ENCODE results near the gene MYO5C.

MYO5C gene

GRCh38 chr15:52162876-52163275 is 132.7 kb downstream of the MYO5C start:
- H3K36me3 ChIP-seq (ENCODE audit: control insufficient read depth, insufficient read depth, low read length, severe bottlenecking), result no peaks in the 10 kb centered on the region
- DNase-seq (ENCODE audit: low read depth), result no peak
- no peaks in the 10 kb centered on the region for H3K27me3 ChIP-seq (replicated peaks; ENCODE audit: control insufficient read depth, insufficient read depth, low read length)
- H3K4me3 ChIP-seq (ENCODE audit: low read length), result no peak overlapping the region
- no peak overlapping the region for H3K9ac ChIP-seq (ENCODE audit: low read length)
- no peaks in the 10 kb centered on the region for H3K9me3 ChIP-seq (ENCODE audit: control insufficient read depth, low read length)
- no peaks in the 10 kb centered on the region for H3K4me1 ChIP-seq (ENCODE audit: control insufficient read depth, insufficient read depth, low read length)

GRCh38 chr15:52162260-52162659 is 133.3 kb downstream of the MYO5C start:
- DNase-seq (ENCODE audit: low read depth), result peak; percentile 61
- Histone ChIP-seq H3K9me3 (ENCODE audit: control insufficient read depth, low read length) (no peaks in the 10 kb centered on the region), H3K9ac (ENCODE audit: low read length) (no peak overlapping the region), H3K4me3 (ENCODE audit: low read length) (no peak overlapping the region), H3K36me3 (ENCODE audit: control insufficient read depth, insufficient read depth, low read length, severe bottlenecking) (no peaks in the 10 kb centered on the region), H3K4me1 (ENCODE audit: control insufficient read depth, insufficient read depth, low read length) (no peaks in the 10 kb centered on the region), H3K27me3 (replicated peaks; ENCODE audit: control insufficient read depth, insufficient read depth, low read length) (no peaks in the 10 kb centered on the region)

DNA sequence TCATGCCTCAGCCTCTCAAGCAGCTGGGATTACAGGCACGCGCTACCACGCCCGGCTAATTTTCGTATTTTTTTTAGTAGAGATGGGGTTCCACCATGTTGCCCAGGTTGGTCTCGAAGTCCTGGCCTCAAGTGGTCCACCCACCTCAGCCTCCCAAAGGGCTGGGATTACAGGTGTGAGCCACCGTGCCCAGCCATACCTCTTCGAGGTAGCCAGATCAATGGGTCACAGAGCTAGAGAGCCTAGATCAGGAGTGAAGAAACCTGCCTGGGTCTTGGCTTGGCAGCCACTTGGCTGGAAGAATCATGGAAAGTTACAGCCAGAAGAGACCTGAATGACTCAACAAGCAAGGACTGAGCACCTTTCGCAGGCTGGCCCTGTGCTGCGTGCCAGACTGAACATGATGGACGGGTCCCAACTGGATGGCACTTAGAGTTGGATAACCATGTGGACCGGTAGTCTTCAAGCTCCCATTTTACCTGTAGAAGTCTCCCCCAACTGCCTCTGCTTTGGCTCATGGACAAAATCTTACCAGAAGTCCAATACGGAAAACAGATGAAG is 134.1 kb downstream of the MYO5C start:
- H3K27me3 ChIP-seq (replicated peaks; ENCODE audit: control insufficient read depth, insufficient read depth, low read length), result no peaks in the 10 kb centered on the region
- no peak overlapping the region for H3K4me3 ChIP-seq (ENCODE audit: low read length)
- DNase-seq (ENCODE audit: low read depth), result no peak
- no peaks in the 10 kb centered on the region for H3K9me3 ChIP-seq (ENCODE audit: control insufficient read depth, low read length)
- H3K9ac ChIP-seq (ENCODE audit: low read length), result no peak overlapping the region
- H3K4me1 ChIP-seq (ENCODE audit: control insufficient read depth, insufficient read depth, low read length), result no peaks in the 10 kb centered on the region
- H3K36me3 ChIP-seq (ENCODE audit: control insufficient read depth, insufficient read depth, low read length, severe bottlenecking), result no peaks in the 10 kb centered on the region

- Histone ChIP-seq H3K9ac (ENCODE audit: low read length) (no peak overlapping the region), H3K36me3 (ENCODE audit: control insufficient read depth, insufficient read depth, low read length, severe bottlenecking) (no peaks in the 10 kb centered on the region), H3K4me3 (ENCODE audit: low read length) (no peak overlapping the region), H3K4me1 (ENCODE audit: control insufficient read depth, insufficient read depth, low read length) (peaks cover 11% of the 10 kb centered on the region), H3K9me3 (ENCODE audit: control insufficient read depth, low read length) (no peaks in the 10 kb centered on the region), H3K27me3 (replicated peaks; ENCODE audit: control insufficient read depth, insufficient read depth, low read length) (no peaks in the 10 kb centered on the region)
- DNase-seq (ENCODE audit: low read depth), result no peak
Measured at GRCh38 chr15:52159645-52160044, 136.0 kb downstream of the MYO5C start.

DNA sequence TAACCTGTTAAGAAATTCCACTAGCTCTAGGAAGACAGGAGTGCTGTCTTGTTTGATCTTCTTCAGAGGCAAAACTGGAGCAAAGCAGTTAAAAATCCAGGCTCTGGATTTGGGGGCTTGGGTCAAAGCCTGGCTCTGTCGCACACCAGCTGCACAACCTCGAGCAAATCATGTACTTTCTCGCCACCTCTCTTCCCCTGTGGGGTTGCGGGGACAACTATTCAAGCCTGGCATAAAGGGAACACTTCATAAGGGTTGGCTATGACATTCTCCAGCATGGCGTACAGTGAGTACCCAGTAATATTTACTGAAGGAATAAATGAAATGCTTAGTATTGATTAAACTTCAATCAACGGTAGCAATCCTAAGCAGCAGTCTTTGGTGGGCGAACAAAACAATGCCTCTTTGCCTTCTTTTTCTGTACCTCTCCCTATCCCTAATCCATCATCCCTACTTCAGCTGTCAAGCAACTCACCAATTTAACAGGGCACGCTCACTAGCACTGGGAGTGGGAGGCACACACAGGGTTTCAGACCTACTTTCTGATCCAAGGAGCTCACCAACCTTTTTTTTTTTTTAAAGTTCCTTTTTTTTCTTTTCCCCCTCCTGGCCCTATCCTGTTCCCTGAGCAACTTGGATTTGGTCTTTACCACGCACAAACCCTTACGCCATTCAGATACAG is 137.4 kb downstream of the MYO5C start:
- H3K27me3 ChIP-seq (replicated peaks; ENCODE audit: control insufficient read depth, insufficient read depth, low read length), result no peaks in the 10 kb centered on the region
- H3K4me3 ChIP-seq (ENCODE audit: low read length), result no peak overlapping the region
- peaks cover 11% of the 10 kb centered on the region for H3K4me1 ChIP-seq (ENCODE audit: control insufficient read depth, insufficient read depth, low read length)
- no peaks in the 10 kb centered on the region for H3K36me3 ChIP-seq (ENCODE audit: control insufficient read depth, insufficient read depth, low read length, severe bottlenecking)
- no peak for DNase-seq (ENCODE audit: low read depth)
- no peaks in the 10 kb centered on the region for H3K9me3 ChIP-seq (ENCODE audit: control insufficient read depth, low read length)
- H3K9ac ChIP-seq (ENCODE audit: low read length), result no peak overlapping the region

GRCh38 chr15:52155878-52156277 is 139.7 kb downstream of the MYO5C start:
- H3K9me3 ChIP-seq (ENCODE audit: control insufficient read depth, low read length), result no peaks in the 10 kb centered on the region
- peaks cover 3% of the 10 kb centered on the region for H3K36me3 ChIP-seq (ENCODE audit: control insufficient read depth, insufficient read depth, low read length, severe bottlenecking)
- no peak overlapping the region for H3K9ac ChIP-seq (ENCODE audit: low read length)
- H3K27me3 ChIP-seq (replicated peaks; ENCODE audit: control insufficient read depth, insufficient read depth, low read length), result no peaks in the 10 kb centered on the region
- no peak overlapping the region for H3K4me3 ChIP-seq (ENCODE audit: low read length)
- no peak for DNase-seq (ENCODE audit: low read depth)
- H3K4me1 ChIP-seq (ENCODE audit: control insufficient read depth, insufficient read depth, low read length), result peaks cover 11% of the 10 kb centered on the region

DNA sequence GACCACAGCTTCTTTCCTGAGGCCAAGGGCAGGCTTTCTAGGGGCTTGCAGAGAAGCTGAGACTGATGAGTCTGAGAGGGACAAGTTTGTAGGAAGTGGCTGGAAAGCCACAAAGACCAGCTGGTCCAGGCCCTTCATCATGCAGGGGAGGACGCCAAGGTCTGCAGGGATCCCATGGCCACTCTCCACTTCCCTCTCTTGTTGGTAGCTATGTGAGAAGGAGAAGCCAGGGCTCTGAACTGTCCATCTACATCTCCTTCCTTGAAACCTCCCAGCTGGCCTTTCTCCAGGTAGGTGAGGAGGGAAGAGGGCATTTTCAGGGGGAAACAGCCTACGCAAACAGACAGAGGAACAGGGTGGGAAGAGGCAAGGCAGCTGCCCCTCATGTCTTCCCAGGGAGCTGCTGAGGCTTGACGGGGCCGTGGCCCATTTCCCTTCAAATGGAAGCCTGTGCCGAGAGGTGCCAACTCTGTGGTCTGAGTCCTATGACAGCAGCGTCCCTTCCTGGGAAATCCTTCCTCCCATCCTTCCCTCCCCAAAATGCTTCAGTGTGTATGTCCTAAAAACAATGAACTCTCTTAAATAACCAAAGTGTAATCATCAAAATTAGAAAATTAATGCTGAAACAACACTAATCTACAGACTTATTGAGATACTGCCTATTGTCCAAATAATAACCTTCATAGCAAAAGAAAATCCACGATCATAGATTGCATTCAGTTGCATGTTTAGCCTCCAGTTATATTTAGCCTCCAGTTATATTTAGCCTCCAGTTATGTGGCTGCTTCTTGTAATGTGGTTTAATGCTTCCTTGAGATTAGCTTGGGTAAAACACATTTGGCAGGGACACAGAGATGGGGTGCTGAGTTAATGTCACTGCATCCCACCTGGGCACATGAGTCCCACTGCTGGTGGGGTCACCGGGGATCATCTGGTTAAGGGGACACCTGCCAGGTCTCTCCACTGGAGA is 140.4 kb downstream of the MYO5C start:
- no peak for DNase-seq (ENCODE audit: low read depth)
- H3K9me3 ChIP-seq (ENCODE audit: control insufficient read depth, low read length), result no peaks in the 10 kb centered on the region
- H3K9ac ChIP-seq (ENCODE audit: low read length), result no peak overlapping the region
- no peak overlapping the region for H3K4me3 ChIP-seq (ENCODE audit: low read length)
- H3K4me1 ChIP-seq (ENCODE audit: control insufficient read depth, insufficient read depth, low read length), result peaks cover 11% of the 10 kb centered on the region
- H3K27me3 ChIP-seq (replicated peaks; ENCODE audit: control insufficient read depth, insufficient read depth, low read length), result no peaks in the 10 kb centered on the region
- peaks cover 4% of the 10 kb centered on the region for H3K36me3 ChIP-seq (ENCODE audit: control insufficient read depth, insufficient read depth, low read length, severe bottlenecking)

- no peaks in the 10 kb centered on the region for H3K27me3 ChIP-seq (replicated peaks; ENCODE audit: control insufficient read depth, insufficient read depth, low read length)
- H3K36me3 ChIP-seq (ENCODE audit: control insufficient read depth, insufficient read depth, low read length, severe bottlenecking), result peaks cover 13% of the 10 kb centered on the region
- H3K9me3 ChIP-seq (ENCODE audit: control insufficient read depth, low read length), result no peaks in the 10 kb centered on the region
- no peak overlapping the region for H3K4me3 ChIP-seq (ENCODE audit: low read length)
- peaks cover 11% of the 10 kb centered on the region for H3K4me1 ChIP-seq (ENCODE audit: control insufficient read depth, insufficient read depth, low read length)
- H3K9ac ChIP-seq (ENCODE audit: low read length), result no peak overlapping the region
- no peak for DNase-seq (ENCODE audit: low read depth)
Measured at GRCh38 chr15:52153900-52154895, 141.4 kb downstream of the MYO5C start.

- Histone ChIP-seq H3K36me3 (ENCODE audit: control insufficient read depth, insufficient read depth, low read length, severe bottlenecking) (peaks cover 14% of the 10 kb centered on the region), H3K4me3 (ENCODE audit: low read length) (no peak overlapping the region), H3K4me1 (ENCODE audit: control insufficient read depth, insufficient read depth, low read length) (peaks cover 14% of the 10 kb centered on the region), H3K27me3 (replicated peaks; ENCODE audit: control insufficient read depth, insufficient read depth, low read length) (no peaks in the 10 kb centered on the region), H3K9me3 (ENCODE audit: control insufficient read depth, low read length) (no peaks in the 10 kb centered on the region), H3K9ac (ENCODE audit: low read length) (no peak overlapping the region)
- no peak for DNase-seq (ENCODE audit: low read depth)
Measured at GRCh38 chr15:52151353-52151752, 144.3 kb downstream of the MYO5C start.

DNA sequence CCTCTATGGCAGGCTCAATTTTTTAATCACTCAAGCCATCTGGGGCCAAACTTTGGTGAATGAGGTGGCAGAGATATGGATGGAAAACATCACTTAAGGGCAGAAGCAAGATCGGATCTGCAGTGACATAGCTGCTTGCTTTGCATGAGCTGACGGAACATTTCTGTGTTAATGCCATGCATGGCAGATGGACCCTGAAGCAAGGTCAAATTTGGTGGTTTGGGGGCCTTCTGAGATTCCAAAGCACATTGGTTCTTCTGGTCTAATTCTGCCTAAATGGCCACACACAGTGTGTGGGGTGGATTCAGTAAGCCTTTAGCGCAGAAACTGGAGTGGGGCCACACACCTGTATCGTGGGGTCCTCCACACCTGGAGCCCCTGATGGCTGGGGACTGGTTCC is 144.7 kb downstream of the MYO5C start:
- Histone ChIP-seq H3K9me3 (ENCODE audit: control insufficient read depth, low read length) (no peaks in the 10 kb centered on the region), H3K9ac (ENCODE audit: low read length) (no peak overlapping the region), H3K4me1 (ENCODE audit: control insufficient read depth, insufficient read depth, low read length) (peaks cover 13% of the 10 kb centered on the region), H3K4me3 (ENCODE audit: low read length) (no peak overlapping the region), H3K36me3 (ENCODE audit: control insufficient read depth, insufficient read depth, low read length, severe bottlenecking) (peaks cover 14% of the 10 kb centered on the region), H3K27me3 (replicated peaks; ENCODE audit: control insufficient read depth, insufficient read depth, low read length) (no peaks in the 10 kb centered on the region)
- DNase-seq (ENCODE audit: low read depth), result no peak

Measured in adipocyte (in vitro differentiated cells).